GM12872 (cell line): ENCODE measurements around the gene ERI2.

Source experiments
- CTCF ChIP-seq: IDR thresholded peaks from 3 replicates; pipeline ENCODE4 v1.5.1; 2011; ENCODE audit warnings: low read depth, mild to moderate bottlenecking, low read length, moderate library complexity; ENCODE audit not compliant: insufficient read depth

Gene ERI2

GRCh38 chr16:20762404-20763123 lies 43.7 kb downstream of the ERI2 start:
- no peak for TF ChIP-seq CTCF

DNA sequence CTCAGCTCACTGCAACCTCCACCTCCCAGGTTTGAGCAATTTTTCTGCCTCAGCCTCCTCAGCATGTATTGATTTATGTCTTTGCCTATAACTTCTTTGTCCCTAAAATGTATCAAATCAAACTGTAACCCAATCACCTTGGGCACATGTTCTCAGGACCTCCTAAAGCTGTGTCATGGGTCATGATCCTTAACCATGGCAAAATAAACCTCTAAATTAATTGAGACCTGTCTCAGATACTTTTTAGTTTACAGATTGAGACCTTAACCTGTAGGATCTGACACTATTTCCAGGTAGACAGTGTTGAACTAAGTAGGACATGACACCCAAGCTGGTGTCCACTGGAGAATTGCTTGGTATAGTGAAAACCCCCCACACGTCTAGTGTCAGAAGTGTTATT lies 45.1 kb downstream of the ERI2 start:
- no peak for TF ChIP-seq CTCF

- no peak for TF ChIP-seq CTCF
Measured at GRCh38 chr16:20760346-20760745, 45.9 kb downstream of the ERI2 start.

DNA sequence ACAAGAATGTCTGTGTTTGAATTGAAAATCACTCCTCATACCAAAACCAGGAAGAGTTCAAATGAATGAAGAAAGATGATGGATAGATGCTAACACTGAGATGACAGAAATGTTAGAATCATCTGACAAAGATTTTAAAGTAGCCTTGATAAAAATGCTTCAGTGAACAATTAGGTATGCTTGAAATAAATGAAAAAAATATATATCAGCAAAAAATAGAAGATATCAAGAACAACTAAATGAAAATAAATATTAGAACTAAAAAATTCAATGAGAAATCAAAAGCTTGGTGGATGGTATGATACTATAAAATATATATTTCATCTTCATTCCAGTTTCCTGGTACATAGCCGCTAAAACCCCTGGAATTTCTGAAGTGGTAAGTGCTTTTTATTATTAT lies 51.0 kb downstream of the ERI2 start:
- no peak for TF ChIP-seq CTCF

DNA sequence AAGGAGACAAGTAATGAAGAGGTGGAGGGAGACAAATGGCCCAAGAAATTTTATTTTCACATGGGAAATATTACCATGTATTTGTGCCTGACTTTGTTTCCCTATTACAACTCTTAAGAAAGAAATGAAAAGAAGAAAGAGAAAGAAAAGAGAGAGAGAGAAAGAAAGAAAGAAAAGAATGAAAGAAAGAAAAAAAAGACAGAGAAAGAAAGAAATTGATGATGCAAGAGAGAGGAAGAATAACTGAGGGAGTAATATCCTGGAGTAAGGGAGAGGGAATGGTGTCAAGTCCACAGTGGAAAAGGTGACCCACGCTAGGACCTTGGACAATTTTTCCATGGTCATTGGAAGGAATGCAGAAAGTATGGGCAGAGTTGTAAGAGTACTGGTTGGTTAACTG lies 52.5 kb downstream of the ERI2 start:
- TF ChIP-seq CTCF, result no peak

- TF ChIP-seq CTCF, result no peak
Measured at GRCh38 chr16:20750558-20750957, 55.7 kb downstream of the ERI2 start.

DNA sequence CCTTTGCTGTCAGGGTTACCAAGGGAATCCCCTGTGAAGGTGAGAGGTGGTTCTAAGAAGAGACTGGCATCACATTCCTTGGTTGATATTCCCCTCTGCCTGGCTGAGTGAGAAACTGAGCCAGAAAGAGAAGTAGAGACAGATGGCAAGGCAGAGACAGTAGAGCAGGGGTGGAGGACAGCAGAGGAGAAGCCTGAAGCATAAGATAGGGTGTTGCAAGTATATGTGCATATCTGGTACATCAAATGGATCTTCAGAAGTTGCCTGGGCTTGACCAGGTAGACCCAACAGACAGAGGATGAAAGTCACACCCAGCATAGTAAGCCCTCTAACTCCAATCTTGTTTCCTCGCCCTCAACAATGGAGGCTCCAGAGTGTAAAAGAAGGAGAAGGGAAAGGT lies 56.8 kb downstream of the ERI2 start:
- TF ChIP-seq CTCF, result no peak
